HEK293 (cell line): ENCODE results near the gene CDC37L1.

Experiments
- GLI4 ChIP-seq: fragments of 450-650 bp; formaldehyde crosslinking; IDR thresholded peaks from 2 replicates; pipeline ENCODE4 v1.5.1; 2016; ENCODE audit warnings: missing biosample characterization, missing genetic modification characterization
- GLIS2 ChIP-seq: fragments of 450-650 bp; formaldehyde crosslinking; IDR thresholded peaks from 2 replicates; pipeline ENCODE4 v1.5.1; 2016; ENCODE audit warnings: missing biosample characterization, missing genetic modification characterization
- KLF10 ChIP-seq: fragments of 450-650 bp; IDR thresholded peaks from 2 replicates; pipeline ENCODE4 v1.5.1; 2018; ENCODE audit warnings: missing biosample characterization, mild to moderate bottlenecking, missing genetic modification characterization
- REPIN1 ChIP-seq: fragments of 450-650 bp; formaldehyde crosslinking; IDR thresholded peaks from 2 replicates; pipeline ENCODE4 v1.5.1; 2017; ENCODE audit warnings: missing biosample characterization, missing genetic modification characterization, low read depth
- REST ChIP-seq: fragments of 450-650 bp; formaldehyde crosslinking; IDR thresholded peaks from 2 replicates; pipeline ENCODE4 v1.5.1; 2016; ENCODE audit warnings: missing biosample characterization, missing genetic modification characterization
- SCRT2 ChIP-seq: fragments of 450-650 bp; formaldehyde crosslinking; IDR thresholded peaks from 2 replicates; pipeline ENCODE4 v1.5.1; 2016; ENCODE audit warnings: missing biosample characterization, missing genetic modification characterization
- SP7 ChIP-seq: fragments of 450-650 bp; formaldehyde crosslinking; IDR thresholded peaks from 2 replicates; pipeline ENCODE4 v1.5.1; 2016; ENCODE audit warnings: missing biosample characterization, missing genetic modification characterization
- WT1 ChIP-seq: fragments of 450-650 bp; formaldehyde crosslinking; IDR thresholded peaks from 2 replicates; pipeline ENCODE4 v1.5.1; 2016; ENCODE audit warnings: missing biosample characterization, missing genetic modification characterization
- ZBTB1 ChIP-seq: fragments of 450-650 bp; formaldehyde crosslinking; IDR thresholded peaks from 2 replicates; pipeline ENCODE4 v1.5.1; 2016; ENCODE audit warnings: missing biosample characterization, missing genetic modification characterization
- ZBTB48 ChIP-seq: fragments of 450-650 bp; formaldehyde crosslinking; IDR thresholded peaks from 2 replicates; pipeline ENCODE4 v1.5.1; 2016; ENCODE audit warnings: missing biosample characterization, missing genetic modification characterization
- ZFP41 ChIP-seq: fragments of 450-650 bp; formaldehyde crosslinking; IDR thresholded peaks from 2 replicates; pipeline ENCODE4 v1.5.1; 2016; ENCODE audit warnings: missing biosample characterization, missing genetic modification characterization, borderline replicate concordance
- ZNF10 ChIP-seq: fragments of 450-650 bp; formaldehyde crosslinking; IDR thresholded peaks from 2 replicates; pipeline ENCODE4 v1.5.1; 2017; ENCODE audit warnings: missing biosample characterization, missing genetic modification characterization
- ZNF114 ChIP-seq: fragments of 450-650 bp; formaldehyde crosslinking; IDR thresholded peaks from 2 replicates; pipeline ENCODE4 v1.5.0; 2017; ENCODE audit warnings: missing biosample characterization, missing genetic modification characterization
- ZNF121 ChIP-seq: fragments of 450-650 bp; formaldehyde crosslinking; IDR thresholded peaks from 2 replicates; pipeline ENCODE4 v1.5.1; 2016; ENCODE audit warnings: missing biosample characterization, missing genetic modification characterization
- ZNF132 ChIP-seq: fragments of 450-650 bp; formaldehyde crosslinking; IDR thresholded peaks from 2 replicates; pipeline ENCODE4 v1.5.1; 2017; ENCODE audit warnings: missing biosample characterization, missing genetic modification characterization, borderline replicate concordance
- ZNF48 ChIP-seq: fragments of 450-650 bp; formaldehyde crosslinking; IDR thresholded peaks from 2 replicates; pipeline ENCODE4 v1.5.1; 2016; ENCODE audit warnings: missing biosample characterization, missing genetic modification characterization
- ZNF529 ChIP-seq: fragments of 450-650 bp; formaldehyde crosslinking; IDR thresholded peaks from 2 replicates; pipeline ENCODE4 v1.5.1; 2017; ENCODE audit warnings: missing genetic modification characterization, missing biosample characterization; ENCODE audit not compliant: insufficient replicate concordance
- ZNF558 ChIP-seq: fragments of 450-650 bp; formaldehyde crosslinking; IDR thresholded peaks from 2 replicates; pipeline ENCODE4 v1.5.1; 2016; ENCODE audit warnings: missing biosample characterization, missing genetic modification characterization
- ZNF580 ChIP-seq: fragments of 450-650 bp; formaldehyde crosslinking; IDR thresholded peaks from 2 replicates; pipeline ENCODE4 v1.5.1; 2016; ENCODE audit warnings: missing biosample characterization, missing genetic modification characterization
- ZNF610 ChIP-seq: fragments of 450-650 bp; formaldehyde crosslinking; IDR thresholded peaks from 2 replicates; pipeline ENCODE4 v1.5.1; 2016; ENCODE audit warnings: missing biosample characterization, missing genetic modification characterization, borderline replicate concordance
- ZNF639 ChIP-seq: fragments of 450-650 bp; formaldehyde crosslinking; IDR thresholded peaks from 2 replicates; pipeline ENCODE4 v1.5.1; 2016; ENCODE audit warnings: missing biosample characterization, missing genetic modification characterization
- ZNF670 ChIP-seq: fragments of 450-650 bp; formaldehyde crosslinking; IDR thresholded peaks from 2 replicates; pipeline ENCODE4 v1.5.1; 2016; ENCODE audit warnings: missing biosample characterization, missing genetic modification characterization, low read depth
- ZNF777 ChIP-seq: fragments of 450-650 bp; formaldehyde crosslinking; IDR thresholded peaks from 2 replicates; pipeline ENCODE4 v1.5.1; 2017; ENCODE audit warnings: missing biosample characterization, missing genetic modification characterization, borderline replicate concordance
- ZSCAN30 ChIP-seq: fragments of 450-650 bp; IDR thresholded peaks from 2 replicates; pipeline ENCODE4 v1.5.1; 2018; ENCODE audit warnings: missing biosample characterization, mild to moderate bottlenecking, missing genetic modification characterization, moderate library complexity
- TF ChIP-seq, protein P1 (sequence below): fragments of 450-650 bp; formaldehyde crosslinking; IDR thresholded peaks from 2 replicates; pipeline ENCODE4 v1.5.1; 2016; ENCODE audit warnings: missing biosample characterization, missing genetic modification characterization, borderline replicate concordance
- TF ChIP-seq, protein P2 (sequence below): fragments of 450-650 bp; formaldehyde crosslinking; IDR thresholded peaks from 2 replicates; pipeline ENCODE4 v1.5.1; 2016; ENCODE audit warnings: missing biosample characterization, missing genetic modification characterization

CDC37L1 gene

DNA sequence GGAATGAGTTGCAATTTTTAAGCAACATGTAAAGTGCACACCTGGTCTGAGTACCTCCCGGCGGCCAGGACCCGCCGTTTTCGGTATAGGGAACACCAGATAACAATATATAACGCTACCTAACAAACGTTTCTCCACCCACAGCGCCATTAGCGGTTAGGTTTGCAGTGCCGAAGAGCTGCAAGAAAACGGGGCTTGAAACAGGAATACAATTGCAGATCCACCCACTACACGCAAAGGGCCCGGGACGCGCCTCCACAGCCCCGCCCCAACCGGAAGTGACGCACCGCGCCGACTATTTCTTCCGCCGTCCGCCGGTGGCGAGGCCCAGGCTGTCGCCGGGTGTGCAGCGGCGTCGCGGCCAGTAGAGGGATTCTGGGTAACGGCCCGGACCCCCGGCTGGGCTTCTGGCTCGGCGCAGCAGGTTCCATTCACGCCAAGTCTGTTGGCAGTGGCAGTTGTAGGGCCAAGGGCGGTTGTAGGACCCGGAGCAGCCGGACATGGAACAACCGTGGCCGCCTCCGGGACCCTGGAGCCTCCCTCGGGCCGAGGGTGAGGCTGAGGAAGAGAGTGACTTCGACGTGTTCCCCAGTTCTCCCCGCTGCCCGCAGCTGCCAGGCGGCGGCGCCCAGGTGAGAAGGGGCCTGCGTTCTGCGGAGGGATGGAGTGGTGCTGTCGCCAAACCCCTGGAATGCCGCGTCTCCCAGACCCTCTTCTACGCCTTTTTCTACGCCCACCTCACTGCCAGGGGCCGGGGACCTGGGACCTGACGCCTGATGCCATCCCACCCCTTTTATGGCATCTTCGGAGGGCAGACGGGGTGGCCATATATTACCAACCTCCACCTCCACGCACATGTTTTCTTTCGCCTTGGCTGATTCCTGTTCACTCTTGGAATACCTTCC is at the start of gene CDC37L1 (continued):
- TF ChIP-seq ZNF639 (tag by site-specific recombination) (no peak), ZBTB48 (tag by site-specific recombination) (0 out of 2 replicates have a peak, but pooled peaks have one; percentile 32), REST (tag by site-specific recombination) (no peak), ZSCAN30 (tag by site-specific recombination) (peak; percentile 44; the same call in 1 of the 2 replicates), ZNF610 (no peak), KLF10 (peak; percentile 87), GLI4 (tag by site-specific recombination) (no peak), ZNF670 (no peak), ZNF558 (no peak), WT1 (tag by site-specific recombination) (peak; percentile 47; the same call in 1 of the 2 replicates), ZNF114 (tag by site-specific recombination) (no peak), ZNF48 (tag by site-specific recombination) (no peak), ZNF10 (tag by site-specific recombination) (no peak), ZNF132 (no peak), ZFP41 (no peak), SP7 (tag by site-specific recombination) (0 out of 2 replicates have a peak, but pooled peaks have one; percentile 55), ZNF580 (tag by site-specific recombination) (no peak), SCRT2 (peak; percentile 59), REPIN1 (tag by site-specific recombination) (no peak), ZBTB1 (no peak), ZNF529 (tag by site-specific recombination) (no peak), ZNF777 (tag by site-specific recombination) (peak; percentile 65; the same call in 1 of the 2 replicates), ZNF121 (tag by site-specific recombination) (no peak), GLIS2 (tag by site-specific recombination) (peak; percentile 50; the same call in 1 of the 2 replicates)
- TF ChIP-seq, protein P1, sequence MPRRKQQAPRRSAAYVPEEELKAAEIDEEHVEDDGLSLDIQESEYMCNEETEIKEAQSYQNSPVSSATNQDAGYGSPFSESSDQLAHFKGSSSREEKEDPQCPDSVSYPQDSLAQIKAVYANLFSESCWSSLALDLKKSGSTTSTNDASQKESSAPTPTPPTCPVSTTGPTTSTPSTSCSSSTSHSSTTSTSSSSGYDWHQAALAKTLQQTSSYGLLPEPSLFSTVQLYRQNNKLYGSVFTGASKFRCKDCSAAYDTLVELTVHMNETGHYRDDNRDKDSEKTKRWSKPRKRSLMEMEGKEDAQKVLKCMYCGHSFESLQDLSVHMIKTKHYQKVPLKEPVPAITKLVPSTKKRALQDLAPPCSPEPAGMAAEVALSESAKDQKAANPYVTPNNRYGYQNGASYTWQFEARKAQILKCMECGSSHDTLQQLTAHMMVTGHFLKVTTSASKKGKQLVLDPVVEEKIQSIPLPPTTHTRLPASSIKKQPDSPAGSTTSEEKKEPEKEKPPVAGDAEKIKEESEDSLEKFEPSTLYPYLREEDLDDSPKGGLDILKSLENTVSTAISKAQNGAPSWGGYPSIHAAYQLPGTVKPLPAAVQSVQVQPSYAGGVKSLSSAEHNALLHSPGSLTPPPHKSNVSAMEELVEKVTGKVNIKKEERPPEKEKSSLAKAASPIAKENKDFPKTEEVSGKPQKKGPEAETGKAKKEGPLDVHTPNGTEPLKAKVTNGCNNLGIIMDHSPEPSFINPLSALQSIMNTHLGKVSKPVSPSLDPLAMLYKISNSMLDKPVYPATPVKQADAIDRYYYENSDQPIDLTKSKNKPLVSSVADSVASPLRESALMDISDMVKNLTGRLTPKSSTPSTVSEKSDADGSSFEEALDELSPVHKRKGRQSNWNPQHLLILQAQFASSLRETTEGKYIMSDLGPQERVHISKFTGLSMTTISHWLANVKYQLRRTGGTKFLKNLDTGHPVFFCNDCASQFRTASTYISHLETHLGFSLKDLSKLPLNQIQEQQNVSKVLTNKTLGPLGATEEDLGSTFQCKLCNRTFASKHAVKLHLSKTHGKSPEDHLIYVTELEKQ, result no peak
- TF ChIP-seq, protein P2, sequence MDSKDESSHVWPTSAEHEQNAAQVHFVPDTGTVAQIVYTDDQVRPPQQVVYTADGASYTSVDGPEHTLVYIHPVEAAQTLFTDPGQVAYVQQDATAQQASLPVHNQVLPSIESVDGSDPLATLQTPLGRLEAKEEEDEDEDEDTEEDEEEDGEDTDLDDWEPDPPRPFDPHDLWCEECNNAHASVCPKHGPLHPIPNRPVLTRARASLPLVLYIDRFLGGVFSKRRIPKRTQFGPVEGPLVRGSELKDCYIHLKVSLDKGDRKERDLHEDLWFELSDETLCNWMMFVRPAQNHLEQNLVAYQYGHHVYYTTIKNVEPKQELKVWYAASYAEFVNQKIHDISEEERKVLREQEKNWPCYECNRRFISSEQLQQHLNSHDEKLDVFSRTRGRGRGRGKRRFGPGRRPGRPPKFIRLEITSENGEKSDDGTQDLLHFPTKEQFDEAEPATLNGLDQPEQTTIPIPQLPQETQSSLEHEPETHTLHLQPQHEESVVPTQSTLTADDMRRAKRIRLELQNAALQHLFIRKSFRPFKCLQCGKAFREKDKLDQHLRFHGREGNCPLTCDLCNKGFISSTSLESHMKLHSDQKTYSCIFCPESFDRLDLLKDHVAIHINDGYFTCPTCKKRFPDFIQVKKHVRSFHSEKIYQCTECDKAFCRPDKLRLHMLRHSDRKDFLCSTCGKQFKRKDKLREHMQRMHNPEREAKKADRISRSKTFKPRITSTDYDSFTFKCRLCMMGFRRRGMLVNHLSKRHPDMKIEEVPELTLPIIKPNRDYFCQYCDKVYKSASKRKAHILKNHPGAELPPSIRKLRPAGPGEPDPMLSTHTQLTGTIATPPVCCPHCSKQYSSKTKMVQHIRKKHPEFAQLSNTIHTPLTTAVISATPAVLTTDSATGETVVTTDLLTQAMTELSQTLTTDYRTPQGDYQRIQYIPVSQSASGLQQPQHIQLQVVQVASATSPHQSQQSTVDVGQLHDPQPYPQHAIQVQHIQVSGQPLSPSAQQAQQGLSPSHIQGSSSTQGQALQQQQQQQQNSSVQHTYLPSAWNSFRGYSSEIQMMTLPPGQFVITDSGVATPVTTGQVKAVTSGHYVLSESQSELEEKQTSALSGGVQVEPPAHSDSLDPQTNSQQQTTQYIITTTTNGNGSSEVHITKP (tag by site-specific recombination), result peak; percentile 71
